Ovary (tissue), 9 donors: ENCODE data around the gene AFAP1L2. TPM values are rescaled to one million over a fixed set of nuclear protein-coding genes. Genes with fewer than 3 reads are reported as not detected.

Experiments used
- DNase-seq, 5 donors: peaks; one replicate each; pipeline ENCODE4 v3.0.0-alpha.2; 2019 to 2020
- H3K27ac ChIP-seq, 2 donors: fragments of 200-600 bp; one replicate each; pipeline versions ENCODE4 v1.5.1 to v1.8.0; 2019 to 2022
- H3K27me3 ChIP-seq: fragments of 200-600 bp; one replicate; pipeline ENCODE4 v1.8.0; 2022
- H3K36me3 ChIP-seq: fragments of 200-600 bp; sonication (generic); one replicate; pipeline ENCODE4 v1.5.1; 2019
- H3K4me1 ChIP-seq: one replicate; pipeline ENCODE4 v1.8.1; 2013; ENCODE audit warnings: mild to moderate bottlenecking, moderate library complexity; ENCODE audit not compliant: insufficient read depth
- H3K4me3 ChIP-seq: fragments of 200-600 bp; sonication (generic); one replicate; pipeline ENCODE4 v1.5.1; 2017
- H3K9me3 ChIP-seq, 2 donors: fragments of 200-600 bp in 1 of 2; sonication (generic) in 1 of 2; one replicate each; pipeline versions ENCODE4 v1.5.1 to v1.8.1; 2013 to 2019; ENCODE audit warnings: mild to moderate bottlenecking in 1 of 2, moderate library complexity in 1 of 2
- EP300 ChIP-seq: sonication (generic); formaldehyde crosslinking; IDR thresholded peaks from one replicate; pipeline ENCODE4 v1.6.1; 2017; ENCODE audit warnings: antibody characterized with exemption
- POLR2A ChIP-seq: fragments of 450-650 bp; IDR thresholded peaks from one replicate; pipeline ENCODE4 v1.6.1; 2017; ENCODE audit warnings: antibody characterized with exemption, mild to moderate bottlenecking, moderate library complexity
- WGBS, 3 donors: extraction: QIAGEN DNeasy Blood & Tissue Kit in 1 of 3; methylation state at CpG; one replicate each; pipeline versions ENCODE4 v1.1.5 to v1.1.7; 2013 to 2017; 5-methylcytosine and 5-hydroxymethylcytosine counted together
- intact Hi-C, 4 donors: fragments of 100-400 bp; cut with DNase I; formaldehyde crosslinking; loops; one replicate each; pipeline versions ENCODE4 v1.11.0 to v1.15.1; 2022 to 2023
- polyA plus RNA-seq, 2 donors: library from polyadenylated mRNA; stranded (reverse); fragments of 200-250 nt in 1 of 2; fragments of 350-450 nt in 1 of 2; fragmentation: Illumina TruSeq in 1 of 2; extraction: RNeasy Lipid Tissue Mini Kit (QIAGEN cat#74804) in 1 of 2; gene quantifications; one replicate each; pipeline ENCODE4 v1.2.3, GENCODE V29; 2013 to 2014
- total RNA-seq, 7 donors: library from RNA; depleted of rRNA in 2 of 7; stranded (reverse); fragments of >200 nt in 2 of 7; fragmentation: NEBNext Ultra II Directional in 3 of 7; extraction: Animal tissue kit (Norgen Biotek cat#: 25700) in 3 of 7; gene quantifications; one replicate each; pipeline versions ENCODE4 v1.1.0 to v1.2.4, GENCODE V29; 2016 to 2023
- TF ChIP-seq, protein P1 (sequence below), 3 donors: fragments of 450-650 bp in 2 of 3; fragments of 200-600 bp in 1 of 3; IDR thresholded peaks; one replicate each; pipeline versions ENCODE4 v1.5.1 to v1.8.0; 2016 to 2022; ENCODE audit warnings: antibody characterized with exemption in 3 of 3, mild to moderate bottlenecking in 1 of 3
- donor health status: DM: no; HTN: no; CAD: no; lungs with moderate emphysema.
- donor health status: DM: no; HTN: no; CAD: no.
- donor health status: Bipolar disorder and iron deficiency.
- donor health status: DM: yes; HTN: yes; CAD: no.
- donor health status: DM: no; HTN: no; CAD: no.
- donor health status: DM: yes; HTN: yes; CAD: no.

Gene AFAP1L2
- total and polyA plus RNA-seq, 9 donors = 9.8 to 53.7 (median 23.3) TPM

GRCh38 chr10:114315566-114316420 lies 88.5 kb downstream of the AFAP1L2 start:
- Histone ChIP-seq H3K27me3 (no peaks in the 10 kb centered on the region), H3K9me3 (no peaks in the 10 kb centered on the region), H3K27ac (no peak overlapping the region), H3K4me3 (no peak overlapping the region), H3K36me3 (no peaks in the 10 kb centered on the region), H3K4me1 (peaks cover 8% of the 10 kb centered on the region)
- WGBS, 3 donors = 93% methylated on average over 22 of the region's 22 CpGs
- TF ChIP-seq EP300 = no peak
- peak in 1 of 5 donors; percentile 30 for DNase-seq
- intact Hi-C loops = no loop called here

DNA sequence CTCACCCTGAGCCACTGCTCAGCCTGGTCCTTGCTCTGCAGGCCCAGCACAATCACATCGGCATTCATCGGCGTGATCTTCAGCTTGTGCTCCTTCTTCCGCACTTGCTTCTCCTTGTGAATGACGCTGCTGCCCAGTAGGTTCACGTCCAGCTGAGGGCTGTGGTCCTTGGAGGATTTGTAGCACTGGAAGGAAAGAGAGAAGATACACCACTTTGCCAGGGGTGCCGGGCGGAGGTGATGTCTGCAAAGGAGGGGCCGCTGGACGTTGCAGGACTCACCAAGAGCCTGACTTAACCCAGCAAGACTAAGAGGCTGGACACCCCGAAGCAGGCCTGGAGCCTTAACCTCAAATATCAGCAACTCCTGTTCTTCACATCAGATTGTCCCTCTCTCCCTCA lies 90.4 kb downstream of the AFAP1L2 start:
- intact Hi-C loops = no loop called here
- H3K27ac ChIP-seq = no peak overlapping the region
- no peak for DNase-seq
- H3K4me3 ChIP-seq = no peak overlapping the region
- H3K9me3 ChIP-seq = no peaks in the 10 kb centered on the region
- H3K27me3 ChIP-seq = no peaks in the 10 kb centered on the region
- TF ChIP-seq, protein P1, sequence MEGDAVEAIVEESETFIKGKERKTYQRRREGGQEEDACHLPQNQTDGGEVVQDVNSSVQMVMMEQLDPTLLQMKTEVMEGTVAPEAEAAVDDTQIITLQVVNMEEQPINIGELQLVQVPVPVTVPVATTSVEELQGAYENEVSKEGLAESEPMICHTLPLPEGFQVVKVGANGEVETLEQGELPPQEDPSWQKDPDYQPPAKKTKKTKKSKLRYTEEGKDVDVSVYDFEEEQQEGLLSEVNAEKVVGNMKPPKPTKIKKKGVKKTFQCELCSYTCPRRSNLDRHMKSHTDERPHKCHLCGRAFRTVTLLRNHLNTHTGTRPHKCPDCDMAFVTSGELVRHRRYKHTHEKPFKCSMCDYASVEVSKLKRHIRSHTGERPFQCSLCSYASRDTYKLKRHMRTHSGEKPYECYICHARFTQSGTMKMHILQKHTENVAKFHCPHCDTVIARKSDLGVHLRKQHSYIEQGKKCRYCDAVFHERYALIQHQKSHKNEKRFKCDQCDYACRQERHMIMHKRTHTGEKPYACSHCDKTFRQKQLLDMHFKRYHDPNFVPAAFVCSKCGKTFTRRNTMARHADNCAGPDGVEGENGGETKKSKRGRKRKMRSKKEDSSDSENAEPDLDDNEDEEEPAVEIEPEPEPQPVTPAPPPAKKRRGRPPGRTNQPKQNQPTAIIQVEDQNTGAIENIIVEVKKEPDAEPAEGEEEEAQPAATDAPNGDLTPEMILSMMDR (IDR thresholded peaks at IDR 0.05) = no peak
- TF ChIP-seq POLR2A = no peak
- TF ChIP-seq EP300 = no peak
- no peaks in the 10 kb centered on the region for H3K36me3 ChIP-seq
- no peaks in the 10 kb centered on the region for H3K4me1 ChIP-seq
- 85 to 89% (median 85%) methylated on average over 11 of the region's 11 CpGs for WGBS, 3 donors

- no peak for TF ChIP-seq EP300
- no peak for TF ChIP-seq POLR2A
- TF ChIP-seq, protein P1 (IDR thresholded peaks at IDR 0.05) = no peak
- Histone ChIP-seq H3K4me1 (no peaks in the 10 kb centered on the region), H3K36me3 (no peaks in the 10 kb centered on the region), H3K27ac (no peak overlapping the region), H3K4me3 (no peak overlapping the region), H3K9me3 (no peaks in the 10 kb centered on the region), H3K27me3 (no peaks in the 10 kb centered on the region)
- no peak for DNase-seq
- intact Hi-C loops = no loop called here
- 85 to 90% (median 86%) methylated on average over 9 of the region's 9 CpGs for WGBS, 3 donors
Observed at GRCh38 chr10:114313139-114313538, 91.2 kb downstream of the AFAP1L2 start.

DNA sequence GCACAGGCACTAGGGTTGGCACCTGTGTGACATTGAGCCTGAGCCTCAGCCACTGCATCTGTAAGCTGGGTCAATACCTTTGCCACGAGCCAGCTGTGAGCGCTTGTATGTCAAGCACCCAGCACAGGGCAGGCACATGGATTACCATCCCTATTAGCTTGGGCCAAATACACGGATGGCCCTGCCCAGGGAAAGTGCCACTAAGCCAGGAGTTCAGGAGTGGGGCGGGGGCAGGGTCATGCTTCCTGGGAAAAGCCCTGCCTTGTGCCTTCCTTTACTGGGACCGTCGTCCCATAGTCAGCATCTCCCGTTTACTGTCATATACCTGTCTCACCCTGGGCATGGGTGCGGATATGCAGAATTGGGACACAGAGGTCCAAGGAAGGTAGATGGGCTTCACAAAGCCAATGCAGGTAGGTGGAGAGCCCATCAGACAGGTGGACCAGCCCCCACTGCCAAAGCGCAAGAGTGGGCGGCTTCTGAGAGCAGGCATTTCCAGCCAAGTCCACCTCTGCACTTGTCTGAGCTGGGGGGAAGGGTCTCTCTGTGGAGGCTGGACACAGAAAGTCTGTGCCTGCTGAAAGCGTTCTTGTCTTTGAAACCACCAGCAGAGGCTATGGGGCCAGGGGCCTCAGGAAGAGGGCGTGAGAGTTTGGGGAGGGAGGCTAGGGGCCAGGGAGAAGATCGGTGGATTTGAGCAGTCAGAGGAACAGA lies 92.6 kb downstream of the AFAP1L2 start:
- no peaks in the 10 kb centered on the region for H3K9me3 ChIP-seq
- DNase-seq = peak in 1 of 5 donors; percentile 24
- no peak overlapping the region for H3K27ac ChIP-seq
- H3K27me3 ChIP-seq = no peaks in the 10 kb centered on the region
- H3K36me3 ChIP-seq = no peaks in the 10 kb centered on the region
- TF ChIP-seq, protein P1 (IDR thresholded peaks at IDR 0.05) = no peak
- TF ChIP-seq EP300 = no peak
- TF ChIP-seq POLR2A = no peak
- intact Hi-C loops = no loop called here
- WGBS, 3 donors = 83 to 93% (median 87%) methylated on average over 13 of the region's 13 CpGs
- no peak overlapping the region for H3K4me3 ChIP-seq
- H3K4me1 ChIP-seq = no peaks in the 10 kb centered on the region

- H3K27ac ChIP-seq = no peak overlapping the region
- 80 to 87% (median 81%) methylated on average over 6 of the region's 6 CpGs for WGBS, 3 donors
- H3K27me3 ChIP-seq = no peaks in the 10 kb centered on the region
- H3K36me3 ChIP-seq = no peaks in the 10 kb centered on the region
- intact Hi-C loops = no loop called here
- no peaks in the 10 kb centered on the region for H3K4me1 ChIP-seq
- peak in 1 of 5 donors; percentile 13 for DNase-seq
- TF ChIP-seq, protein P1 (IDR thresholded peaks at IDR 0.05) = no peak
- TF ChIP-seq POLR2A (no peak), EP300 (no peak)
- no peak overlapping the region for H3K4me3 ChIP-seq
- H3K9me3 ChIP-seq = no peaks in the 10 kb centered on the region
Observed at GRCh38 chr10:114311023-114311422, 93.3 kb downstream of the AFAP1L2 start.
